Stomach (tissue), 9 donors: ENCODE data around the gene USP11. TPM values are rescaled to one million over a fixed set of nuclear protein-coding genes. Genes with fewer than 3 reads are reported as not detected.

ENCODE experiments used
- DNase-seq, 2 donors: peaks; one replicate each; pipeline versions ENCODE4 v3.0.0 to v3.0.0-alpha.2; 2013 to 2019
- H3K27ac ChIP-seq, 5 donors: fragments of 200-600 bp in 4 of 5; sonication (generic) in 4 of 5; one replicate each; pipeline ENCODE4 v1.5.1; 2013 to 2019; ENCODE audit warnings: mild to moderate bottlenecking in 1 of 5, moderate library complexity in 1 of 5
- H3K27me3 ChIP-seq, 3 donors: fragments of 200-600 bp; sonication (generic); one replicate each; pipeline ENCODE4 v1.5.1; 2017 to 2019; ENCODE audit warnings: mixed run types in 1 of 3
- H3K36me3 ChIP-seq, 4 donors: fragments of 200-600 bp; sonication (generic); 1 replicate in 3 of 4; 2 replicates in 1 of 4; pipeline ENCODE4 v1.5.1; 2016 to 2019
- H3K4me1 ChIP-seq, 4 donors: fragments of 200-600 bp; sonication (generic); one replicate each; pipeline ENCODE4 v1.5.1; 2016 to 2019
- H3K4me3 ChIP-seq, 4 donors: fragments of 200-600 bp; sonication (generic) in 3 of 4; one replicate each; pipeline ENCODE4 v1.5.1; 2016 to 2019; ENCODE audit warnings: mild to moderate bottlenecking in 1 of 4
- H3K9me3 ChIP-seq, 4 donors: fragments of 200-600 bp; sonication (generic); one replicate each; pipeline ENCODE4 v1.5.1; 2016 to 2019
- EP300 ChIP-seq: sonication (generic); formaldehyde crosslinking; IDR thresholded peaks from one replicate; pipeline ENCODE4 v1.6.1; 2017; ENCODE audit warnings: antibody characterized with exemption
- POLR2A ChIP-seq, 4 donors: fragments of 450-650 bp; IDR thresholded peaks; one replicate each; pipeline ENCODE4 v1.6.1; 2016; ENCODE audit warnings: antibody characterized with exemption in 4 of 4, control low read depth in 2 of 4, mild to moderate bottlenecking in 1 of 4, moderate library complexity in 1 of 4
- POLR2AphosphoS5 ChIP-seq, 3 donors: sonication (generic); formaldehyde crosslinking; IDR thresholded peaks; one replicate each; pipeline ENCODE4 v1.6.1; 2016; ENCODE audit warnings: antibody characterized with exemption in 3 of 3
- WGBS, 5 donors: extraction: QIAGEN DNeasy Blood & Tissue Kit in 3 of 5; methylation state at CpG; one replicate each; pipeline versions ENCODE4 v1.1.5 to v1.1.7; 2013 to 2018; 5-methylcytosine and 5-hydroxymethylcytosine counted together
- intact Hi-C: fragments of 100-400 bp; cut with DNase I; formaldehyde crosslinking; loops from one replicate; pipeline ENCODE4 v1.15.1; 2023; ENCODE audit warnings: low total_unique reads
- polyA plus RNA-seq, 3 donors: library from polyadenylated mRNA; stranded (reverse); fragments of 200-250 nt; gene quantifications; one replicate each; pipeline ENCODE4 v1.2.3, GENCODE V29; 2013
- total RNA-seq, 5 donors: library from RNA; depleted of rRNA; stranded (reverse); fragments of >200 nt; gene quantifications; one replicate each; pipeline versions ENCODE4 v1.1.0 to v1.2.3, GENCODE V29; 2014 to 2016
- TF ChIP-seq, protein P1 (sequence below), 7 experiments: fragments of 450-650 bp in 4 of 7; fragments of 200-600 bp in 3 of 7; sonication (generic) in 3 of 7; IDR thresholded peaks; one replicate each; pipeline ENCODE4 v1.5.1; 2016 to 2019; ENCODE audit warnings: antibody characterized with exemption in 7 of 7, control low read depth in 2 of 7, mild to moderate bottlenecking in 1 of 7
- donor health status: healthy with polysubstance abuse.
- donor health status: Bipolar disorder and iron deficiency.
- donor health status: healthy.

Gene USP11
- total and polyA plus RNA-seq, 8 donors, result 6.4 to 52.3 (median 17.5) TPM

DNA sequence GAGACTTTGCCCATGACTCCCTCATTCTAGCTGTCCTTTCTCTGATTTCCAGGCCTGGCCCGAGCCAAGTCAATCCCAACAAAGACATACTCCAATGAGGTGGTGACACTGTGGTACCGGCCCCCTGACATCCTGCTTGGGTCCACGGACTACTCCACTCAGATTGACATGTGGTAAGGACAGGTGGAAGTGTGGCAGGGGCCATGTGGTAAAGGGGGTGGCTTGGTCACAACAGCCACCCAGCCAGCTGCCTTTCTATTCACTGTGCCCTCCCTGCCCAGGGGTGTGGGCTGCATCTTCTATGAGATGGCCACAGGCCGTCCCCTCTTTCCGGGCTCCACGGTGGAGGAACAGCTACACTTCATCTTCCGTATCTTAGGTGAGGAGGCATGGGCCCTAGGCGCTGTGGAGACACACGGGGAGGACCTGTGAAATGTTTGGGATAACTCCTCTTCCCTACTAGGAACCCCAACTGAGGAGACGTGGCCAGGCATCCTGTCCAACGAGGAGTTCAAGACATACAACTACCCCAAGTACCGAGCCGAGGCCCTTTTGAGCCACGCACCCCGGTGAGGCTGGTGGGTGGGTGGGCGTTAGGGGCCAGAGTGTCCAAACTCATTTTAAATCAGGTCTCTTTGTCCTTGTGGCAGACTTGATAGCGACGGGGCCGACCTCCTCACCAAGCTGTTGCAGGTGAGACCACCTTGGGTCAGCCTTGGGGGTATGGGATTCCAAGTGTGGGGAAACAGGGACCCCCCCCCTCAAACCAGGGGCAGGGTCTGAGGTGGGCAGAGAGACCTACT is 6.1 kb upstream of the USP11 start:
- Histone ChIP-seq H3K27me3 (no peaks in the 10 kb centered on the region), H3K27ac (no peak overlapping the region), H3K36me3 (peaks cover 39 to 69% (median 67%) of the 10 kb centered on the region in 4 donors), H3K4me3 (no peak overlapping the region), H3K9me3 (no peaks in the 10 kb centered on the region), H3K4me1 (peaks cover 0 to 2% (median under 1%) of the 10 kb centered on the region in 4 donors)
- DNase-seq, result no peak
- intact Hi-C loops, result no loop called here
- 89 to 96% (median 92%) methylated on average over 7 to 19 of the region's 19 CpGs for WGBS, 5 donors
- TF ChIP-seq, protein P1, sequence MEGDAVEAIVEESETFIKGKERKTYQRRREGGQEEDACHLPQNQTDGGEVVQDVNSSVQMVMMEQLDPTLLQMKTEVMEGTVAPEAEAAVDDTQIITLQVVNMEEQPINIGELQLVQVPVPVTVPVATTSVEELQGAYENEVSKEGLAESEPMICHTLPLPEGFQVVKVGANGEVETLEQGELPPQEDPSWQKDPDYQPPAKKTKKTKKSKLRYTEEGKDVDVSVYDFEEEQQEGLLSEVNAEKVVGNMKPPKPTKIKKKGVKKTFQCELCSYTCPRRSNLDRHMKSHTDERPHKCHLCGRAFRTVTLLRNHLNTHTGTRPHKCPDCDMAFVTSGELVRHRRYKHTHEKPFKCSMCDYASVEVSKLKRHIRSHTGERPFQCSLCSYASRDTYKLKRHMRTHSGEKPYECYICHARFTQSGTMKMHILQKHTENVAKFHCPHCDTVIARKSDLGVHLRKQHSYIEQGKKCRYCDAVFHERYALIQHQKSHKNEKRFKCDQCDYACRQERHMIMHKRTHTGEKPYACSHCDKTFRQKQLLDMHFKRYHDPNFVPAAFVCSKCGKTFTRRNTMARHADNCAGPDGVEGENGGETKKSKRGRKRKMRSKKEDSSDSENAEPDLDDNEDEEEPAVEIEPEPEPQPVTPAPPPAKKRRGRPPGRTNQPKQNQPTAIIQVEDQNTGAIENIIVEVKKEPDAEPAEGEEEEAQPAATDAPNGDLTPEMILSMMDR (IDR thresholded peaks at IDR 0.05), result no peak
- TF ChIP-seq POLR2AphosphoS5 (IDR thresholded peaks at IDR 0.05), result no peak
- no peak for TF ChIP-seq EP300
- no peak for TF ChIP-seq POLR2A (IDR thresholded peaks at IDR 0.05)

DNA sequence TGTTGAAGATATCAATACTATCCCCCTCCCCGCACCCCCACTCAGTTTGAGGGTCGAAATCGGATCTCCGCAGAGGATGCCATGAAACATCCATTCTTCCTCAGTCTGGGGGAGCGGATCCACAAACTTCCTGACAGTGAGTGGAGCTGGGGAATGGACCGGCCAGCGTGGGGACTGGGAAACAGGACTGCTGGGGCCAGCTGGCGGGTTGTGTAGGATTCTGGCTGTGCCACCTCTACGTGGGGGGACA is 5.5 kb upstream of the USP11 start:
- H3K4me3 ChIP-seq, result no peak overlapping the region
- no peaks in the 10 kb centered on the region for H3K27me3 ChIP-seq
- intact Hi-C loops, result no loop called here
- H3K9me3 ChIP-seq, result no peaks in the 10 kb centered on the region
- TF ChIP-seq, protein P1 (IDR thresholded peaks at IDR 0.05), result no peak
- TF ChIP-seq POLR2AphosphoS5 (IDR thresholded peaks at IDR 0.05) (no peak), POLR2A (IDR thresholded peaks at IDR 0.05) (no peak), EP300 (no peak)
- WGBS, 5 donors, result 90 to 95% (median 92%) methylated on average over 9 of the region's 9 CpGs
- H3K27ac ChIP-seq, result no peak overlapping the region
- peaks cover 0 to 2% (median 0%) of the 10 kb centered on the region in 4 donors for H3K4me1 ChIP-seq
- H3K36me3 ChIP-seq, result peaks cover 39 to 69% (median 67%) of the 10 kb centered on the region in 4 donors
- DNase-seq, result no peak

DNA sequence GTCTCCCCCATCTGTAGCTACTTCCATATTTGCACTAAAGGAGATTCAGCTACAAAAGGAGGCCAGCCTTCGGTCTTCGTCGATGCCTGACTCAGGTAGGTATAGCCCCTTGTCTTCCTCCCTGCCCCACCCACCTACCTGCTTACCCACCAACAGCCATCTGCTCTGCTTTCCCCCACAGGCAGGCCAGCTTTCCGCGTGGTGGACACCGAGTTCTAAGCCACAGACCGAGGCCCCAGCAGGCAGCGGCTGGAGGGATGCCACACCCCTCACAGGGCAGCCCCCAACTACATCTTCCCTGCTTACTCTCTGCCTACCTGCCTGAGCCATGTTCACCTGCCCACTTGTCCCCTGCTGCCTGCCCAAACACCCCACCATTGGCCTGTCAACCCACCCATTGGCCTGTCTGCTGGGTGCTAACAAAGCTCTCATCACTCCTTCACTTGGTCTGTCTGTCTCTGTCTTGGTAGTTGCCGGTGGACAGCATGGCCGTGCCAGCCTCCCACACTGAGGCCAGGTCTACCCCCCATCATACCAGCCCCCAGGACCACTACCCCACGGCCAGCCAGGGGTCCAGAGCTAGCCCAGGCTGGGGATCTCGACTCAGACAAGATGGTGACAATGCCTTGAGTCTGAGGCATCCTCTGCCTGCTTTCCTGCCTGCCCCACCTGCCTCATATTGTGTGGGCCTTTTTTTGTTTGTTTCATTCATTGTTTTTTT is 4.1 kb upstream of the USP11 start:
- intact Hi-C loops, result no loop called here
- DNase-seq, result no peak

GRCh38 chrX:47229427-47229826 is 3.4 kb upstream of the USP11 start:
- no peak for DNase-seq
- H3K27ac ChIP-seq, result no peak overlapping the region
- 91 to 100% (median 96%) methylated on average over 3 to 6 of the region's 6 CpGs; no CpG with 5 or more reads in 1 of the 5 donors for WGBS, 5 donors
- peaks cover 0 to 11% (median 0%) of the 10 kb centered on the region in 3 donors for H3K27me3 ChIP-seq
- TF ChIP-seq POLR2A (IDR thresholded peaks at IDR 0.05) (no peak), POLR2AphosphoS5 (IDR thresholded peaks at IDR 0.05) (no peak), EP300 (no peak)
- TF ChIP-seq, protein P1 (IDR thresholded peaks at IDR 0.05), result no peak
- H3K4me3 ChIP-seq, result no peak overlapping the region
- intact Hi-C loops, result no loop called here
- H3K36me3 ChIP-seq, result peaks cover 31 to 54% (median 52%) of the 10 kb centered on the region in 4 donors
- peaks cover 0 to 7% (median 0%) of the 10 kb centered on the region in 4 donors for H3K4me1 ChIP-seq
- no peaks in the 10 kb centered on the region for H3K9me3 ChIP-seq

More for the DNA sequence above, 4.1 kb upstream of the USP11 start:
- TF ChIP-seq EP300, result no peak
- TF ChIP-seq, protein P1 (IDR thresholded peaks at IDR 0.05), result no peak
- no peak for TF ChIP-seq POLR2A (IDR thresholded peaks at IDR 0.05)
- no peak for TF ChIP-seq POLR2AphosphoS5 (IDR thresholded peaks at IDR 0.05)
- WGBS, 5 donors, result 93 to 100% (median 94%) methylated on average over 3 to 12 of the region's 12 CpGs
- peaks cover 0 to 11% (median 0%) of the 10 kb centered on the region in 3 donors for H3K27me3 ChIP-seq
- no peak overlapping the region for H3K4me3 ChIP-seq
- peaks cover 0 to 7% (median 0%) of the 10 kb centered on the region in 4 donors for H3K4me1 ChIP-seq
- no peaks in the 10 kb centered on the region for H3K9me3 ChIP-seq
- no peak overlapping the region for H3K27ac ChIP-seq
- H3K36me3 ChIP-seq, result peaks cover 39 to 61% (median 59%) of the 10 kb centered on the region in 4 donors
